Right lobe of liver (tissue), 6 donors: ENCODE results near the gene G6PD. TPM values are rescaled to one million over a fixed set of nuclear protein-coding genes. Genes with fewer than 3 reads are reported as not detected.

Experiments used
- ATAC-seq, 4 donors: fragments of 200-7000 bp; cut with Tn5 transposase; one replicate each; pipeline ENCODE4 v1.9.1; 2020; ENCODE audit warnings: mild to moderate bottlenecking in 4 of 4, moderate library complexity in 4 of 4
- DNase-seq, 3 donors: peaks; one replicate each; pipeline ENCODE4 v3.0.0-alpha.2; 2020
- H3K27ac ChIP-seq, 3 donors: fragments of 200-600 bp; one replicate each; pipeline ENCODE4 v1.8.0; 2022
- H3K27me3 ChIP-seq, 2 donors: fragments of 200-600 bp; one replicate each; pipeline ENCODE4 v1.8.0; 2022
- H3K36me3 ChIP-seq, 4 donors: fragments of 200-600 bp; sonication (generic) in 1 of 4; one replicate each; pipeline versions ENCODE4 v1.5.1 to v1.8.0; 2017 to 2022; ENCODE audit warnings: control low read depth in 1 of 4
- H3K4me1 ChIP-seq, 4 donors: fragments of 200-600 bp; sonication (generic) in 1 of 4; one replicate each; pipeline versions ENCODE4 v1.5.1 to v1.8.0; 2017 to 2022; ENCODE audit warnings: control low read depth in 1 of 4
- H3K4me3 ChIP-seq, 3 donors: fragments of 200-600 bp; one replicate each; pipeline ENCODE4 v1.8.0; 2022
- H3K9me3 ChIP-seq, 4 donors: fragments of 200-600 bp; sonication (generic) in 1 of 4; one replicate each; pipeline versions ENCODE4 v1.5.1 to v1.8.0; 2017 to 2022; ENCODE audit warnings: control low read depth in 1 of 4
- CTCF ChIP-seq, 4 donors: fragments of 200-600 bp in 3 of 4; fragments of 450-650 bp in 1 of 4; IDR thresholded peaks; one replicate each; pipeline versions ENCODE4 v1.5.1 to v1.8.0; 2016 to 2022; ENCODE audit warnings: antibody characterized with exemption in 4 of 4, mild to moderate bottlenecking in 2 of 4
- POLR2A ChIP-seq: fragments of 450-650 bp; IDR thresholded peaks from one replicate; pipeline ENCODE4 v1.6.1; 2017; ENCODE audit warnings: antibody characterized with exemption, mild to moderate bottlenecking
- WGBS: methylation state at CpG from one replicate; pipeline ENCODE4 v1.1.6; 2018; ENCODE audit warnings: low coverage, low lambda C conversion rate; ENCODE audit not compliant: insufficient coverage; ENCODE audit errors: missing lambda C conversion rate; 5-methylcytosine and 5-hydroxymethylcytosine counted together
- intact Hi-C, 2 donors: fragments of 100-400 bp; cut with DNase I; formaldehyde crosslinking; loops; one replicate each; pipeline versions ENCODE4 v1.11.2 to v1.14.1; 2022
- total RNA-seq, 6 experiments: library from RNA; depleted of rRNA in 2 of 6; stranded (reverse); fragments of >200 nt in 2 of 6; fragmentation: NEBNext Ultra II Directional in 3 of 6; extraction: Animal tissue kit (Norgen Biotek cat#: 25700) in 3 of 6; gene quantifications; one replicate each; pipeline versions ENCODE4 v1.1.0 to v1.2.4, GENCODE V29; 2016 to 2023
- donor health status: DM: no; HTN: yes; CAD: no.
- donor health status: DM: no; HTN: no; CAD: no.
- donor health status: DM: no; HTN: no; CAD: no.
- donor health status: DM: no; HTN: yes; CAD: no.
- donor health status: DM: no; HTN: yes; CAD: no.

The G6PD gene
- total RNA-seq, 6 experiments from 2014 or later: 3.3 to 10.1 (median 7.5) TPM

GRCh38 chrX:154485150-154486051, 61.2 kb downstream of the G6PD start:
- Histone ChIP-seq H3K9me3 (no peaks in the 10 kb centered on the region), H3K27ac (peak overlapping the region; percentile 26 to 71 (median 62)), H3K4me1 (no peaks in the 10 kb centered on the region), H3K4me3 (peak overlapping the region; percentile 48 to 72 (median 60)), H3K36me3 (no peaks in the 10 kb centered on the region), H3K27me3 (no peaks in the 10 kb centered on the region)
- TF ChIP-seq CTCF (IDR thresholded peaks at IDR 0.05) (no peak), POLR2A (no peak)
- WGBS: 53% methylated on average over 9 of the region's 35 CpGs
- intact Hi-C loops: no loop called here
- DNase-seq (peak in 1 of 3 donors; percentile 16), ATAC-seq (peak in 1 of 4 donors; percentile 25)

- Histone ChIP-seq H3K9me3 (no peaks in the 10 kb centered on the region), H3K36me3 (no peaks in the 10 kb centered on the region), H3K27me3 (no peaks in the 10 kb centered on the region), H3K4me1 (no peaks in the 10 kb centered on the region), H3K27ac (no peak overlapping the region), H3K4me3 (no peak overlapping the region)
- intact Hi-C loops: no loop called here
- peak in 2 of 3 donors; percentile 37 to 45 for DNase-seq
- TF ChIP-seq POLR2A (no peak), CTCF (IDR thresholded peaks at IDR 0.05) (no peak)
- ATAC-seq: peak in 1 of 4 donors; percentile 58
- WGBS: 77% methylated on average over 4 of the region's 16 CpGs
These were observed 62.1 kb downstream of the G6PD start for GRCh38 chrX:154484255-154485149.

- no peak overlapping the region for H3K4me3 ChIP-seq
- ATAC-seq (no peak), DNase-seq (no peak)
- TF ChIP-seq CTCF (IDR thresholded peaks at IDR 0.05) (no peak), POLR2A (no peak)
- H3K9me3 ChIP-seq: no peaks in the 10 kb centered on the region
- WGBS: 73% methylated on average over 2 of the region's 7 CpGs
- no peaks in the 10 kb centered on the region for H3K4me1 ChIP-seq
- H3K27ac ChIP-seq: no peak overlapping the region
- H3K27me3 ChIP-seq: no peaks in the 10 kb centered on the region
- no peaks in the 10 kb centered on the region for H3K36me3 ChIP-seq
- intact Hi-C loops: no loop called here
These were observed 63.3 kb downstream of the G6PD start for GRCh38 chrX:154483325-154483724.

GRCh38 chrX:154482786-154483185, 63.9 kb downstream of the G6PD start:
- ATAC-seq (no peak), DNase-seq (no peak)
- H3K27me3 ChIP-seq: no peaks in the 10 kb centered on the region
- intact Hi-C loops: no loop called here
- WGBS: no CpG with 5 or more reads among the region's 7 CpGs
- no peaks in the 10 kb centered on the region for H3K9me3 ChIP-seq
- no peak for TF ChIP-seq CTCF (IDR thresholded peaks at IDR 0.05)
- TF ChIP-seq POLR2A: no peak
- H3K27ac ChIP-seq: no peak overlapping the region
- H3K36me3 ChIP-seq: no peaks in the 10 kb centered on the region
- no peaks in the 10 kb centered on the region for H3K4me1 ChIP-seq
- no peak overlapping the region for H3K4me3 ChIP-seq
